Activated CD8-positive, alpha-beta T cell treated with anti-CD3 and anti-CD28 coated beads for 36 hours (primary cell): Measurements from ENCODE around the gene TMEM212. TPM values are rescaled to one million over a fixed set of nuclear protein-coding genes. Genes with fewer than 3 reads are reported as not detected.
"Not testable (repeated sequence)": the region's sequence is repeated elsewhere in the genome, so short reads cannot be mapped to it uniquely, and the experiment has no call there.

Source experiments
- ATAC-seq: fragments of 200-7000 bp; cut with Tn5 transposase; one replicate; pipeline ENCODE4 v1.10.0; 2021; ENCODE audit warnings: mild to moderate bottlenecking, moderate library complexity
- CTCF ChIA-PET: fragments of 350-600 bp; sonication (Branson Sonifier 250); formaldehyde crosslinking; loops from one replicate; lab custom pipeline; 2021; ENCODE audit warnings: antibody characterized with exemption; lab: Charles Lee
- POLR2A ChIA-PET: fragments of 350-600 bp; sonication (Branson Sonifier 250); formaldehyde crosslinking; loops from one replicate; lab custom pipeline; 2021; ENCODE audit warnings: antibody characterized with exemption; lab: Charles Lee
- DNase-seq: peaks from one replicate; pipeline ENCODE4 v3.0.0-alpha.2; 2020
- H3K27ac Mint-ChIP-seq: one replicate; pipeline ENCODE4 v1.8.0; 2021; ENCODE audit warnings: mild to moderate bottlenecking, mixed read lengths
- H3K27me3 Mint-ChIP-seq: one replicate; pipeline ENCODE4 v1.8.0; 2021; ENCODE audit warnings: mixed read lengths
- H3K36me3 Mint-ChIP-seq: one replicate; pipeline ENCODE4 v1.8.0; 2021; ENCODE audit warnings: low read depth, mixed read lengths
- H3K4me1 Mint-ChIP-seq: one replicate; pipeline ENCODE4 v1.8.0; 2021; ENCODE audit warnings: low read depth, mixed read lengths
- H3K4me3 Mint-ChIP-seq: one replicate; pipeline ENCODE4 v1.8.0; 2021; ENCODE audit warnings: mild to moderate bottlenecking, moderate library complexity, mixed read lengths
- H3K9me3 Mint-ChIP-seq: one replicate; pipeline ENCODE4 v1.8.0; 2021; ENCODE audit warnings: mixed read lengths
- intact Hi-C: fragments of 100-400 bp; cut with micrococcal nuclease; formaldehyde crosslinking; loops from one replicate; pipeline ENCODE4 v1.10.0; 2022
- total RNA-seq, 2 experiments: library from RNA; stranded (reverse); gene quantifications; one replicate each; pipeline ENCODE4 v1.2.3, GENCODE V29; 2021
- TF ChIP-seq, protein P1 (sequence below): fragments of 200-600 bp; IDR thresholded peaks from one replicate; pipeline ENCODE4 v1.8.0; 2022; ENCODE audit warnings: antibody characterized with exemption, mild to moderate bottlenecking

Gene TMEM212
- total RNA-seq, 2 experiments from 2014 or later, result not detected

DNA sequence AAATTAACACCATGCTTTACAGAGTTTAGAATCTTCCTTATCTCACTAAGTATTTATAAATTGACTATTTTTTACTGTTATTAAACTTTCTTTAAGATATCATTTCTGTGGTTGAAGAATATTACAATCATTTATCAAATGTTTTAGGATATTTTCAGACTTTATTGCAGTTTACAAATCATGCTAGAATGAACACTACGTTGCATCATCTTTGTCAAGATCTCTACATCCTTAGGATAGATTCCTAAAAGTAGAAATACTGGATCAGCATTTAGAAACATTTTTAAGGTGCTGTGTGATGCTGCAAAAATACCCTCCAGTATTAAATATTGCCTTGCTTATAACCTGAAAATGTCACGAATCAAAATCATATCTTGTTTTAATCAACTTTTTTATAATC is 30.3 kb upstream of the TMEM212 start:
- Mint-ChIP-seq H3K4me1 (peaks cover 26% of the 10 kb centered on the region), H3K9me3 (no peaks in the 10 kb centered on the region), H3K4me3 (no peak overlapping the region), H3K36me3 (no peaks in the 10 kb centered on the region), H3K27me3 (peaks cover 48% of the 10 kb centered on the region), H3K27ac (no peak overlapping the region)
- POLR2A ChIA-PET, result no interaction called here
- ATAC-seq (no peak), DNase-seq (no peak)
- CTCF ChIA-PET, result no interaction called here
- TF ChIP-seq, protein P1, sequence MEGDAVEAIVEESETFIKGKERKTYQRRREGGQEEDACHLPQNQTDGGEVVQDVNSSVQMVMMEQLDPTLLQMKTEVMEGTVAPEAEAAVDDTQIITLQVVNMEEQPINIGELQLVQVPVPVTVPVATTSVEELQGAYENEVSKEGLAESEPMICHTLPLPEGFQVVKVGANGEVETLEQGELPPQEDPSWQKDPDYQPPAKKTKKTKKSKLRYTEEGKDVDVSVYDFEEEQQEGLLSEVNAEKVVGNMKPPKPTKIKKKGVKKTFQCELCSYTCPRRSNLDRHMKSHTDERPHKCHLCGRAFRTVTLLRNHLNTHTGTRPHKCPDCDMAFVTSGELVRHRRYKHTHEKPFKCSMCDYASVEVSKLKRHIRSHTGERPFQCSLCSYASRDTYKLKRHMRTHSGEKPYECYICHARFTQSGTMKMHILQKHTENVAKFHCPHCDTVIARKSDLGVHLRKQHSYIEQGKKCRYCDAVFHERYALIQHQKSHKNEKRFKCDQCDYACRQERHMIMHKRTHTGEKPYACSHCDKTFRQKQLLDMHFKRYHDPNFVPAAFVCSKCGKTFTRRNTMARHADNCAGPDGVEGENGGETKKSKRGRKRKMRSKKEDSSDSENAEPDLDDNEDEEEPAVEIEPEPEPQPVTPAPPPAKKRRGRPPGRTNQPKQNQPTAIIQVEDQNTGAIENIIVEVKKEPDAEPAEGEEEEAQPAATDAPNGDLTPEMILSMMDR, result no peak
- intact Hi-C loops, result no loop called here

DNA sequence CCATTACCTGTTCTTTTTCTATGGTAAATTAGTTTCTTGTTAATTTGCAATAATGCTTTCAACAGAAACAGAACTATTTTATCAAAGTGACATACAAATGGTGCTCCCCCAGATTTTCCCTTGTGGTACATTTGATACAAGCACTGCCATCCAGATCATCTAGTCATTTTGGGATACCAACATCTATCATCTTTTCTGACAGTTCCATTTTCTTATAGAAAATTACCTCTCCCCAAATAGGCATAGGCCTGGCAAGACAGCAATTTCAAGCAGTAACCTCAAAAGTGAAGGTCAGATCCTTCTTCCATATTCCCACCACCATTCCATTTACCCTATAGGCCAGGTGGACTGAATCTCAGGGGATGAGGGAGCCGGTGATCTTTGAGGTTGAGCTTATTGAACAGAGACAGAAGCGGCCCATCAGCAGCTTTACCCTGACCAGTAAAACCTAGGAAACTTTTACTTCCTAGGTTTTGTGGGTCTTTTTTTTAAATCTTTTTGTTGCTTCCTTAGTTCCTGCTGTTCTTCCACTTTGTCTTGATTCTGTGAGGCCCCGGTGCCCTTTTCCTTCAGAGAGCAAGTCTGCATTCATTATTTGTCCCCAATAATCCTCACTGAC is 29.8 kb upstream of the TMEM212 start:
- intact Hi-C loops, result no loop called here
- POLR2A ChIA-PET, result interaction anchor here (0.5 kb wide), 1 partner anchor 567 kb away, joined by 3 read pairs; no protein-coding TSS in a partner anchor
- TF ChIP-seq, protein P1, result no peak
- Mint-ChIP-seq H3K4me1 (peaks cover 26% of the 10 kb centered on the region), H3K27ac (peak overlapping the region; percentile 71), H3K36me3 (no peaks in the 10 kb centered on the region), H3K27me3 (peaks cover 46% of the 10 kb centered on the region), H3K4me3 (no peak overlapping the region), H3K9me3 (no peaks in the 10 kb centered on the region)
- ATAC-seq (no peak), DNase-seq (no peak)
- CTCF ChIA-PET, result interaction anchor here (1.3 kb wide), 1 partner anchor 16 kb away, joined by 5 read pairs; no protein-coding TSS in a partner anchor

DNA sequence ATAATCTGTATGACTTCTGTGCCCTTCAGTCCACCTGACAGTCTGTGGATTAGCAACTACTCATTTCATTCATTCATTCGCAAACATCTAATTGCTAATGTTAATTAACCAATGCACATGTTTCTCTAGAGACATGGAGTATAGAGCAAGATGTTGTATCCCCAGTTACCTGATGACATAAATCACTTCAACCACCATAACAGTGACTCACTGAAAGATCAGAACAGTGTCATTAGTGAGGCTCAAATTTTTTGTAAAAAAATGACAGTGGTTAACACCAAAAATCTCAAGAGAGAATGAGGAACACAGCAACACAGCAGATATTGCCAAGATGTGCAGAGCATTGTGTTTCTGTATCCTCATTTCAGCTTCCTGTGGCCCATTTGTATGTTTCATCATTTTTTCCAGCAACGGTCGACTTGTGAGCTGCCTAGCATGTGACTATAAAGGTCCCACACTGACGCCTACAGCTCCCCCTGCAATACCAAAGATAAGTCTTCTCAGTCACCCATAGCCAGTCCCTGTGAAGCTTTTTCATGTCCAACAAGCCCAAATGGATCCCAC is 29.2 kb upstream of the TMEM212 start:
- H3K27ac Mint-ChIP-seq, result peak overlapping the region; percentile 71
- peaks cover 26% of the 10 kb centered on the region for H3K4me1 Mint-ChIP-seq
- ChIA-PET POLR2A (interaction anchor here (0.5 kb wide), 2 partner anchors 325 to 568 kb away, joined by 3 to 4 read pairs; no protein-coding TSS in a partner anchor), CTCF (interaction anchor here (1.3 kb wide), 1 partner anchor 15 kb away, joined by 5 read pairs; no protein-coding TSS in a partner anchor)
- peak; percentile 66 for ATAC-seq
- no peaks in the 10 kb centered on the region for H3K9me3 Mint-ChIP-seq
- DNase-seq, result peak; percentile 63
- intact Hi-C loops, result no loop called here
- H3K27me3 Mint-ChIP-seq, result peaks cover 46% of the 10 kb centered on the region
- TF ChIP-seq, protein P1, result no peak
- H3K36me3 Mint-ChIP-seq, result no peaks in the 10 kb centered on the region
- H3K4me3 Mint-ChIP-seq, result no peak overlapping the region

DNA sequence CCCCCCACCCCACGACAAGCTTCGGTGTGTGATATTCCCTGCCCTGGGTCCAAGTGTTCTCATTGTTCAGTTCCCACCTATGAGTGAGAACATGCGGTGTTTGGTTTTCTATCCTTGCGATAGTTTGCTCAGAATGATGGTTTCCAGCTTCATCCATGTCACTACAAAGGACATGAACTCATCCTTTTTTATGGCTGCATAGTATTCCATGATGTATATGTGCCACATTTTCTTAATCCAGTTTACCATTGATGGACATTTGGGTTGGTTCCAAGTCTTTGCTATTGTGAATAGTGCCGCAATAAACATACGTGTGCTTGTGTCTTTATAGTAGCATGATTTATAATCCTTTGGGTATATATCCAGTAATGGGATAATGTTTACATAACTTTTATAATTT is 28.5 kb upstream of the TMEM212 start:
- H3K9me3 Mint-ChIP-seq, POLR2A ChIA-PET, DNase-seq, H3K4me3 Mint-ChIP-seq, ATAC-seq, intact Hi-C loops, H3K36me3 Mint-ChIP-seq, H3K27ac Mint-ChIP-seq: not testable (repeated sequence)
- Mint-ChIP-seq H3K27me3 (peaks cover 43% of the 10 kb centered on the region), H3K4me1 (peaks cover 19% of the 10 kb centered on the region)
- CTCF ChIA-PET, result interaction anchor here (1.3 kb wide), 1 partner anchor 15 kb away, joined by 5 read pairs; no protein-coding TSS in a partner anchor

DNA sequence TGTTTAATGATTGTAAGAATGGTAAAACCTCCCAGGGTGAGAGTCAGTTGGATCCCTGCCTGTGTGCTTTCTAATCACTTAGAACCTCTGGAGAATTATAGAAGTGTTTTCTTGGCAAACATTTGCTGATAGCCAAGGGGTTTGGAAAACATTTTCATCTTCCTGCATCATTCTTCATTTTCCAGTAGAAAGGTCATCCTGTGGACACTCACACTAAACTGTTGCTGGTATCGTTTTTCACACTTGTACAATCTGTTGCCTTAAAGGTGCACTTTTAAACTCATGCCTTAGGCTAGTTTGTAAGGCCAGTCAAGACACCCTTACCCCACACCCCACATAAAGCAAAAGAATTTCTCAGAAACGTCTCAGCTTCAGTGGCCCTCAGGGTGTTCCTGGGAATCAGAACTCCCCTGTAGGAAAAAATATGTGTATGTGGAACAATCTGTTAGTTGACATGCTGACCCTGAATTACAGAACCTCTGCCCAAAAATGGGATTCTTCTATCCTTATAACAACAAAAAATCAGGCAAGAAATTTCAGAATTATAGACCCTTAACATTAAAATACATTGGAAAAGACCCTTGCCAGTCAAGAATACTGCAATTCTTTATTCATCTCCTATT is 27.1 kb upstream of the TMEM212 start:
- H3K4me3 Mint-ChIP-seq, result no peak overlapping the region

More for the DNA sequence above, 27.1 kb upstream of the TMEM212 start:
- Mint-ChIP-seq H3K4me1 (peaks cover 13% of the 10 kb centered on the region), H3K27me3 (peaks cover 33% of the 10 kb centered on the region), H3K9me3 (no peaks in the 10 kb centered on the region), H3K27ac (no peak overlapping the region), H3K36me3 (no peaks in the 10 kb centered on the region)
- ATAC-seq (no peak), DNase-seq (no peak)
- TF ChIP-seq, protein P1, result no peak
- POLR2A ChIA-PET, result no interaction called here
- intact Hi-C loops, result no loop called here
- CTCF ChIA-PET, result no interaction called here
